SK-N-SH (cell line): ENCODE data around the gene ABR. TPM values are rescaled to one million over a fixed set of nuclear protein-coding genes. Genes with fewer than 3 reads are reported as not detected.

Experiments used
- CTCF ChIA-PET: fragments of 300-600, 350-600 bp; formaldehyde crosslinking; extraction: SDS; loops from one replicate; lab custom pipeline; 2021; lab: Yijun Ruan, JAX
- POLR2A ChIA-PET: fragments of 350-600 bp; sonication (Branson Sonifier 250); formaldehyde crosslinking; extraction: SDS; loops from one replicate; lab custom pipeline; 2020; ENCODE audit warnings: antibody characterized with exemption, inconsistent platforms; lab: Yijun Ruan, JAX
- DNase-seq: peaks from one replicate; pipeline ENCODE4 v3.0.0; 2012
- H2AFZ ChIP-seq: fragments of 200-600 bp; sonication (generic); 2 replicates; pipeline ENCODE4 v1.8.1; 2016; ENCODE audit warnings: antibody characterized with exemption, mild to moderate bottlenecking, low read depth
- H3F3A ChIP-seq: fragments of 200-600 bp; sonication (generic); replicated peaks from 2 replicates; pipeline ENCODE3; 2016; ENCODE audit warnings: antibody characterized with exemption, mild to moderate bottlenecking; ENCODE audit not compliant: insufficient read depth
- H3K27ac ChIP-seq, 2 experiments: fragments of 200-500 bp in 1 of 2; fragments of 200-600 bp in 1 of 2; sonication (Bioruptor generic) in 1 of 2; sonication (generic), shearing (Covaris generic) in 1 of 2; 2 replicates each; pipeline versions ENCODE4 v1.5.1 to v1.6.1; 2014 to 2016; ENCODE audit warnings: low read depth in 2 of 2, inconsistent platforms in 1 of 2, low read length in 1 of 2, mild to moderate bottlenecking in 1 of 2, mixed read lengths in 1 of 2
- H3K27me3 ChIP-seq: fragments of 200-600 bp; sonication (generic), shearing (Covaris generic); 2 replicates; pipeline ENCODE4 v1.6.1; 2016; ENCODE audit warnings: mixed run types; ENCODE audit not compliant: insufficient read depth
- H3K36me3 ChIP-seq, 2 experiments: fragments of 200-500 bp in 1 of 2; fragments of 200-600 bp in 1 of 2; sonication (Bioruptor generic) in 1 of 2; sonication (generic) in 1 of 2; replicated peaks in 1 of 2; 2 replicates each; pipeline versions ENCODE3 to v1.5.1; 2014 to 2016; ENCODE audit warnings: low read length in 1 of 2, mild to moderate bottlenecking in 1 of 2; ENCODE audit not compliant: insufficient read depth in 2 of 2, control insufficient read depth in 1 of 2
- H3K4me1 ChIP-seq, 2 experiments: fragments of 200-500 bp in 1 of 2; fragments of 200-600 bp in 1 of 2; sonication (Bioruptor generic) in 1 of 2; sonication (generic), shearing (Covaris generic) in 1 of 2; 2 replicates each; pipeline versions ENCODE4 v1.5.1 to v1.6.1; 2014 to 2016; ENCODE audit warnings: low read depth in 1 of 2, low read length in 1 of 2, mixed run types in 1 of 2; ENCODE audit not compliant: insufficient read depth in 2 of 2, control insufficient read depth in 1 of 2
- H3K4me2 ChIP-seq: fragments of 200-600 bp; sonication (generic), shearing (Covaris generic); 2 replicates; pipeline ENCODE4 v1.6.1; 2017; ENCODE audit warnings: mixed run types
- H3K4me3 ChIP-seq, 2 experiments: fragments of 200-500 bp in 1 of 2; fragments of 200-600 bp in 1 of 2; sonication (Bioruptor generic) in 1 of 2; sonication (generic), shearing (Covaris generic) in 1 of 2; 2 replicates each; pipeline versions ENCODE4 v1.5.1 to v1.8.1; 2014 to 2016; ENCODE audit warnings: low read depth in 2 of 2, inconsistent platforms in 1 of 2, low read length in 1 of 2, mild to moderate bottlenecking in 1 of 2, mixed read lengths in 1 of 2, moderate library complexity in 1 of 2
- H3K79me2 ChIP-seq: fragments of 200-600 bp; sonication (generic); 2 replicates; pipeline ENCODE4 v1.8.1; 2017; ENCODE audit warnings: mild to moderate bottlenecking; ENCODE audit not compliant: insufficient read depth
- H3K9ac ChIP-seq: fragments of 200-600 bp; sonication (generic); 2 replicates; pipeline ENCODE4 v1.6.1; 2017; ENCODE audit warnings: mixed run types
- H3K9me2 ChIP-seq: fragments of 200-600 bp; sonication (generic); 2 replicates; pipeline ENCODE4 v1.6.1; 2017; ENCODE audit warnings: mixed run types
- H3K9me3 ChIP-seq: fragments of 200-600 bp; sonication (generic); 2 replicates; pipeline ENCODE4 v1.6.1; 2017; ENCODE audit warnings: mixed run types, mild to moderate bottlenecking, moderate library complexity
- H4K20me1 ChIP-seq: fragments of 200-600 bp; sonication (generic); 2 replicates; pipeline ENCODE4 v1.6.1; 2017; ENCODE audit warnings: mild to moderate bottlenecking, mixed run types; ENCODE audit not compliant: insufficient read depth
- CTCF ChIP-seq: fragments of 200-600 bp; sonication (generic); IDR thresholded peaks from 2 replicates; pipeline ENCODE4 v1.6.1; 2017; ENCODE audit warnings: antibody characterized with exemption, mild to moderate bottlenecking, moderate library complexity
- ELF1 ChIP-seq: IDR thresholded peaks from 2 replicates; pipeline ENCODE4 v1.4.0; 2012
- FOSL2 ChIP-seq: IDR thresholded peaks from 2 replicates; pipeline ENCODE4 v1.4.0; 2012; ENCODE audit warnings: low read depth, mild to moderate bottlenecking, moderate library complexity, borderline replicate concordance
- PBX3 ChIP-seq: IDR thresholded peaks from 2 replicates; pipeline ENCODE4; 2012
- RAD21 ChIP-seq: IDR thresholded peaks from 2 replicates; pipeline ENCODE4 v1.6.1; 2012; ENCODE audit warnings: mild to moderate bottlenecking, low read length
- REST ChIP-seq: IDR thresholded peaks from 2 replicates; pipeline ENCODE4 v1.6.1; 2012; ENCODE audit warnings: mild to moderate bottlenecking, low read depth, low read length, moderate library complexity
- RFX5 ChIP-seq: IDR thresholded peaks from 2 replicates; pipeline ENCODE4 v1.6.1; 2012; ENCODE audit warnings: mild to moderate bottlenecking, improper control_type of control experiment, low read length
- RXRA ChIP-seq: IDR thresholded peaks from 2 replicates; pipeline ENCODE4 v1.4.0; 2012; ENCODE audit warnings: low read depth, mild to moderate bottlenecking, borderline replicate concordance
- SIN3A ChIP-seq: IDR thresholded peaks from 2 replicates; pipeline ENCODE4 v1.6.1; 2012; ENCODE audit warnings: low read depth, mild to moderate bottlenecking, low read length, moderate library complexity, borderline replicate concordance
- SMC3 ChIP-seq: IDR thresholded peaks from 2 replicates; pipeline ENCODE4 v1.6.1; 2012; ENCODE audit warnings: low read depth, low read length, improper control_type of control experiment
- USF2 ChIP-seq: fragments of 150-350 bp; IDR thresholded peaks from 2 replicates; pipeline ENCODE4 v1.6.1; 2017; ENCODE audit warnings: antibody characterized with exemption, low read length, low read depth, borderline replicate concordance
- YY1 ChIP-seq: IDR thresholded peaks from 2 replicates; pipeline ENCODE4 v1.4.0; 2012; ENCODE audit warnings: low read depth, mild to moderate bottlenecking
- ZBTB33 ChIP-seq: IDR thresholded peaks from 2 replicates; pipeline ENCODE4 v1.4.0; 2012; ENCODE audit warnings: low read depth, borderline replicate concordance
- WGBS: methylation state at CpG from one replicate; pipeline ENCODE4 v1.1.6; 2017; ENCODE audit warnings: low lambda C conversion rate; 5-methylcytosine and 5-hydroxymethylcytosine counted together
- polyA plus RNA-seq, 3 experiments: library from polyadenylated mRNA; depleted of rRNA; stranded (reverse); fragments of >200 nt; gene quantifications; 2 replicates each; pipeline ENCODE4 v1.2.3, GENCODE V29; 2012

The ABR gene
- polyA plus RNA-seq, 1 of the 3 experiments (the other 2 are of a cell fraction): 117 TPM

GRCh38 chr17:1186923-1187771 lies 7.4 kb upstream of the ABR start:
- no peaks in the 10 kb centered on the region for H3K79me2 ChIP-seq
- no peaks in the 10 kb centered on the region for H3F3A ChIP-seq
- H3K4me1 ChIP-seq: peaks cover 0 to 16% of the 10 kb centered on the region in 2 experiments; a peak in 1 of 4 replicates
- CTCF ChIA-PET: interaction anchor here (0.6 to 11.1 kb wide), 46 partner anchors 10 to 206 kb away, joined by 3 to 248 read pairs (median 4); no protein-coding TSS in a partner anchor
- POLR2A ChIA-PET: interaction anchor here (1.1 kb wide), 1 partner anchor 65 kb away, joined by 3 read pairs; no protein-coding TSS in a partner anchor
- TF ChIP-seq RAD21 (peak; percentile 80), ELF1 (no peak), REST (0 out of 2 replicates have a peak, but pooled peaks have one; percentile 28), PBX3 (no peak), SMC3 (peak; percentile 99), RXRA (no peak), FOSL2 (no peak), SIN3A (no peak), YY1 (no peak), USF2 (no peak), CTCF (peak; percentile 95), ZBTB33 (no peak), RFX5 (0 out of 2 replicates have a peak, but pooled peaks have one; percentile 23)
- no peak overlapping the region; the same call in 1 of the 2 replicates for H3K4me2 ChIP-seq
- DNase-seq: peak; percentile 93
- H3K9ac ChIP-seq: no peak overlapping the region
- no peaks in the 10 kb centered on the region for H4K20me1 ChIP-seq
- H3K36me3 ChIP-seq: no peaks in the 10 kb centered on the region
- WGBS: 49% methylated on average over 9 of the region's 34 CpGs
- H3K27ac ChIP-seq: no peak overlapping the region
- H3K9me3 ChIP-seq: no peaks in the 10 kb centered on the region
- peak overlapping the region in 1 of 2 experiments; percentile 12; a peak in 1 of 4 replicates for H3K4me3 ChIP-seq
- no peaks in the 10 kb centered on the region for H3K9me2 ChIP-seq
- peak overlapping the region; percentile 77 for H2AFZ ChIP-seq
- no peaks in the 10 kb centered on the region for H3K27me3 ChIP-seq
